ENCODE results near the gene VAV1. TPM values are rescaled to one million over a fixed set of nuclear protein-coding genes. Genes with fewer than 3 reads are reported as not detected.

VAV1 gene
- total and polyA plus RNA-seq, 9 of the 15 experiments (the other 6 are each of a cell fraction or from before 2014, with no cell fraction given), result 0.46 to 20.1 (median 11.1) TPM

DNA sequence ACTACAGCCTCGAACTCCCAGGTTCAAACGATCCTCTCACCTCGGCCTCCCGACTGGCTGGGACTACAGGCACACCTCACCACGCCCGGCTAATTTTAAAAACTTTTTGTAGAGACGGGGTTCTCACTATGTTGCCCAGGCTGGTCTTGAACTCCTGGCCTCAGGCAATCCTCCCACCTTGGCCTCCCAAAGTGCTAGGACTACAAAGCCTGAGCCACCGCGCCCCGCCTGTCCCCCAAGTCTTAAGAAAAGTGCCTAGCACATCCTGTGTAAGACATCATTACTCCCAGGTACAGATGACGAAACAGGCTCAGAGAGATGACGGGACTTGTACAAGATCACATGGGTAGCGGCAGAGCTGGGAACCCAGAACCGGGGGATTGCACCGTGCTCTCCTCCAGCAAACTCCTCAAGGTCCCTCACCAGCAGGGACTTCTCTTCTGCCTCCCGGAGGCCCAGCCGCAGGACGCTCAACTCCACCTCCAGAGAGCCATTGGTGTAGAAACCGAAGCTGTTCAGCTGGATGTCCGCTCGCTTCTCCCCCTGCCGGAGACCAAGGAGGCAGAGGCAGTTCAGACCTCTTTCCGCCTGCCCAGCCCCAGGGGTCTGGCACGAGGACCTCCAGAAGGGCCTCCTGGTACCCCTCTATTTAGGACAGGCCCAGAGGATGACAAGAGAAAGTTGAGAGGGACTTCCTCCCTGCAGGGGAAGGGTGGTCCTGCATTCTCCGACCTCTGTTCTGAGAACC lies 36.2 kb upstream of the VAV1 start (continued):
- TF ChIP-seq, protein P1, sequence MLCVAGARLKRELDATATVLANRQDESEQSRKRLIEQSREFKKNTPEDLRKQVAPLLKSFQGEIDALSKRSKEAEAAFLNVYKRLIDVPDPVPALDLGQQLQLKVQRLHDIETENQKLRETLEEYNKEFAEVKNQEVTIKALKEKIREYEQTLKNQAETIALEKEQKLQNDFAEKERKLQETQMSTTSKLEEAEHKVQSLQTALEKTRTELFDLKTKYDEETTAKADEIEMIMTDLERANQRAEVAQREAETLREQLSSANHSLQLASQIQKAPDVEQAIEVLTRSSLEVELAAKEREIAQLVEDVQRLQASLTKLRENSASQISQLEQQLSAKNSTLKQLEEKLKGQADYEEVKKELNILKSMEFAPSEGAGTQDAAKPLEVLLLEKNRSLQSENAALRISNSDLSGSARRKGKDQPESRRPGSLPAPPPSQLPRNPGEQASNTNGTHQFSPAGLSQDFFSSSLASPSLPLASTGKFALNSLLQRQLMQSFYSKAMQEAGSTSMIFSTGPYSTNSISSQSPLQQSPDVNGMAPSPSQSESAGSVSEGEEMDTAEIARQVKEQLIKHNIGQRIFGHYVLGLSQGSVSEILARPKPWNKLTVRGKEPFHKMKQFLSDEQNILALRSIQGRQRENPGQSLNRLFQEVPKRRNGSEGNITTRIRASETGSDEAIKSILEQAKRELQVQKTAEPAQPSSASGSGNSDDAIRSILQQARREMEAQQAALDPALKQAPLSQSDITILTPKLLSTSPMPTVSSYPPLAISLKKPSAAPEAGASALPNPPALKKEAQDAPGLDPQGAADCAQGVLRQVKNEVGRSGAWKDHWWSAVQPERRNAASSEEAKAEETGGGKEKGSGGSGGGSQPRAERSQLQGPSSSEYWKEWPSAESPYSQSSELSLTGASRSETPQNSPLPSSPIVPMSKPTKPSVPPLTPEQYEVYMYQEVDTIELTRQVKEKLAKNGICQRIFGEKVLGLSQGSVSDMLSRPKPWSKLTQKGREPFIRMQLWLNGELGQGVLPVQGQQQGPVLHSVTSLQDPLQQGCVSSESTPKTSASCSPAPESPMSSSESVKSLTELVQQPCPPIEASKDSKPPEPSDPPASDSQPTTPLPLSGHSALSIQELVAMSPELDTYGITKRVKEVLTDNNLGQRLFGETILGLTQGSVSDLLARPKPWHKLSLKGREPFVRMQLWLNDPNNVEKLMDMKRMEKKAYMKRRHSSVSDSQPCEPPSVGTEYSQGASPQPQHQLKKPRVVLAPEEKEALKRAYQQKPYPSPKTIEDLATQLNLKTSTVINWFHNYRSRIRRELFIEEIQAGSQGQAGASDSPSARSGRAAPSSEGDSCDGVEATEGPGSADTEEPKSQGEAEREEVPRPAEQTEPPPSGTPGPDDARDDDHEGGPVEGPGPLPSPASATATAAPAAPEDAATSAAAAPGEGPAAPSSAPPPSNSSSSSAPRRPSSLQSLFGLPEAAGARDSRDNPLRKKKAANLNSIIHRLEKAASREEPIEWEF (CRISPR knock-in tag; IDR thresholded peaks at IDR 0.05), result no peak
- TF ChIP-seq L3MBTL2 (IDR thresholded peaks at IDR 0.05) (peak; percentile 79), KLF16 (IDR thresholded peaks at IDR 0.05) (peak; percentile 19; the same call in 1 of the 2 replicates), HNRNPK (IDR thresholded peaks at IDR 0.05; ENCODE audit: low read depth, low read length, poor library complexity, severe bottlenecking) (no peak), CBX5 (IDR thresholded peaks at IDR 0.05; ENCODE audit: borderline replicate concordance, low read depth) (no peak), HDAC2 (IDR thresholded peaks at IDR 0.05) (no peak; the same call in 1 of the 2 replicates), NFXL1 (CRISPR knock-in tag; IDR thresholded peaks at IDR 0.05) (no peak), ZNF184 (CRISPR knock-in tag; IDR thresholded peaks at IDR 0.05) (no peak), NR4A1 (CRISPR knock-in tag; IDR thresholded peaks at IDR 0.05) (no peak), NR4A1 (tag; IDR thresholded peaks at IDR 0.05) (no peak)
- TF ChIP-seq, protein P2, sequence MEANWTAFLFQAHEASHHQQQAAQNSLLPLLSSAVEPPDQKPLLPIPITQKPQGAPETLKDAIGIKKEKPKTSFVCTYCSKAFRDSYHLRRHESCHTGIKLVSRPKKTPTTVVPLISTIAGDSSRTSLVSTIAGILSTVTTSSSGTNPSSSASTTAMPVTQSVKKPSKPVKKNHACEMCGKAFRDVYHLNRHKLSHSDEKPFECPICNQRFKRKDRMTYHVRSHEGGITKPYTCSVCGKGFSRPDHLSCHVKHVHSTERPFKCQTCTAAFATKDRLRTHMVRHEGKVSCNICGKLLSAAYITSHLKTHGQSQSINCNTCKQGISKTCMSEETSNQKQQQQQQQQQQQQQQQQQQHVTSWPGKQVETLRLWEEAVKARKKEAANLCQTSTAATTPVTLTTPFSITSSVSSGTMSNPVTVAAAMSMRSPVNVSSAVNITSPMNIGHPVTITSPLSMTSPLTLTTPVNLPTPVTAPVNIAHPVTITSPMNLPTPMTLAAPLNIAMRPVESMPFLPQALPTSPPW (CRISPR knock-in tag; IDR thresholded peaks at IDR 0.05), result no peak
- TF ChIP-seq, protein P3, sequence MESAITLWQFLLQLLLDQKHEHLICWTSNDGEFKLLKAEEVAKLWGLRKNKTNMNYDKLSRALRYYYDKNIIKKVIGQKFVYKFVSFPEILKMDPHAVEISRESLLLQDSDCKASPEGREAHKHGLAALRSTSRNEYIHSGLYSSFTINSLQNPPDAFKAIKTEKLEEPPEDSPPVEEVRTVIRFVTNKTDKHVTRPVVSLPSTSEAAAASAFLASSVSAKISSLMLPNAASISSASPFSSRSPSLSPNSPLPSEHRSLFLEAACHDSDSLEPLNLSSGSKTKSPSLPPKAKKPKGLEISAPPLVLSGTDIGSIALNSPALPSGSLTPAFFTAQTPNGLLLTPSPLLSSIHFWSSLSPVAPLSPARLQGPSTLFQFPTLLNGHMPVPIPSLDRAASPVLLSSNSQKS (CRISPR knock-in tag; IDR thresholded peaks at IDR 0.05), result no peak
- TF ChIP-seq, protein P4, sequence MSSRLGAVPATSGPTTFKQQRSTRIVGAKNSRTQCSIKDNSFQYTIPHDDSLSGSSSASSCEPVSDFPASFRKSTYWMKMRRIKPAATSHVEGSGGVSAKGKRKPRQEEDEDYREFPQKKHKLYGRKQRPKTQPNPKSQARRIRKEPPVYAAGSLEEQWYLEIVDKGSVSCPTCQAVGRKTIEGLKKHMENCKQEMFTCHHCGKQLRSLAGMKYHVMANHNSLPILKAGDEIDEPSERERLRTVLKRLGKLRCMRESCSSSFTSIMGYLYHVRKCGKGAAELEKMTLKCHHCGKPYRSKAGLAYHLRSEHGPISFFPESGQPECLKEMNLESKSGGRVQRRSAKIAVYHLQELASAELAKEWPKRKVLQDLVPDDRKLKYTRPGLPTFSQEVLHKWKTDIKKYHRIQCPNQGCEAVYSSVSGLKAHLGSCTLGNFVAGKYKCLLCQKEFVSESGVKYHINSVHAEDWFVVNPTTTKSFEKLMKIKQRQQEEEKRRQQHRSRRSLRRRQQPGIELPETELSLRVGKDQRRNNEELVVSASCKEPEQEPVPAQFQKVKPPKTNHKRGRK (tag; IDR thresholded peaks at IDR 0.05), result no peak
- TF ChIP-seq, protein P5, sequence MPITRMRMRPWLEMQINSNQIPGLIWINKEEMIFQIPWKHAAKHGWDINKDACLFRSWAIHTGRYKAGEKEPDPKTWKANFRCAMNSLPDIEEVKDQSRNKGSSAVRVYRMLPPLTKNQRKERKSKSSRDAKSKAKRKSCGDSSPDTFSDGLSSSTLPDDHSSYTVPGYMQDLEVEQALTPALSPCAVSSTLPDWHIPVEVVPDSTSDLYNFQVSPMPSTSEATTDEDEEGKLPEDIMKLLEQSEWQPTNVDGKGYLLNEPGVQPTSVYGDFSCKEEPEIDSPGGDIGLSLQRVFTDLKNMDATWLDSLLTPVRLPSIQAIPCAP (CRISPR knock-in tag; IDR thresholded peaks at IDR 0.05; ENCODE audit: borderline replicate concordance), result no peak
- TF ChIP-seq, protein P6, sequence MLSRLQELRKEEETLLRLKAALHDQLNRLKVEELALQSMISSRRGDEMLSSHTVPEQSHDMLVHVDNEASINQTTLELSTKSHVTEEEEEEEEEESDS (CRISPR knock-in tag; IDR thresholded peaks at IDR 0.05), result no peak
- TF ChIP-seq, protein P7, sequence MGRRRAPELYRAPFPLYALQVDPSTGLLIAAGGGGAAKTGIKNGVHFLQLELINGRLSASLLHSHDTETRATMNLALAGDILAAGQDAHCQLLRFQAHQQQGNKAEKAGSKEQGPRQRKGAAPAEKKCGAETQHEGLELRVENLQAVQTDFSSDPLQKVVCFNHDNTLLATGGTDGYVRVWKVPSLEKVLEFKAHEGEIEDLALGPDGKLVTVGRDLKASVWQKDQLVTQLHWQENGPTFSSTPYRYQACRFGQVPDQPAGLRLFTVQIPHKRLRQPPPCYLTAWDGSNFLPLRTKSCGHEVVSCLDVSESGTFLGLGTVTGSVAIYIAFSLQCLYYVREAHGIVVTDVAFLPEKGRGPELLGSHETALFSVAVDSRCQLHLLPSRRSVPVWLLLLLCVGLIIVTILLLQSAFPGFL (CRISPR knock-in tag; IDR thresholded peaks at IDR 0.05), result peak; percentile 62; the same call in 1 of the 2 replicates

Measured in K562 (cell line).